ENCODE results near the gene RNF112. TPM values are rescaled to one million over a fixed set of nuclear protein-coding genes. Genes with fewer than 3 reads are reported as not detected.

The RNF112 gene
- total and polyA plus RNA-seq, 2 of the 8 experiments (the other 6 are each of a cell fraction or from before 2014, with no cell fraction given) = 1.1 to 2.2 TPM

DNA sequence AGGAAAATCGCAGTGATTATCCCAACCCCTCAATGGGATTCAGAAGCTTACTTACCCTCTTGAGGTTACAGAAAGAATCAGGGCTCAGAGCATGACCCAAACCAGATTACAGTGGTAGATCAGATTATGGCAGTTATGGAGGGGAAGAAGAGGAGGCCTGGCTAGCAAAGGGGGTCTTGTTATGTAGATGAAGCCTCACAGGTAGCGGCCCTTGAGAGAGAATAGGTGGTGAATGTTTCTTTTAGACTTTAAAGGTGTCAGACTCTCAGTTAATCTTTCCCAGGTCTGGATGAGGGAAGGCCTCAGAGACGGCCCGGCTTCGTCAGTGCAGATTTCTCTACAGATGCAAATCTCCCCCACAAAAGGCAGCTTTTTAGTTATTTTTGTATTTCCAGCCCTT is 15.6 kb downstream of the RNF112 start:
- Histone ChIP-seq H4K5ac (ENCODE audit: insufficient read length, low read depth, low read length) (no peak overlapping the region), H3K4me1 (replicated peaks in 1 of 4; ENCODE audit: control insufficient read depth in 3 of 4, insufficient read depth in 4 of 4, low read length in 3 of 4) (peaks cover 0 to 7% (median 1%) of the 10 kb centered on the region in 4 experiments; a peak in 3 of 7 replicates), H4K20me1 (replicated peaks in 1 of 2; ENCODE audit: control insufficient read depth in 1 of 2, insufficient read depth in 2 of 2, low read length in 2 of 2) (no peaks in the 10 kb centered on the region), H4K8ac (ENCODE audit: extremely low read depth, insufficient read depth, low read length) (no peak overlapping the region), H3K4ac (replicated peaks; ENCODE audit: insufficient read length, low read depth, low read length) (no peak overlapping the region), H2BK120ac (replicated peaks; ENCODE audit: low read depth, low read length) (no peak overlapping the region), H3K9me3 (ENCODE audit: insufficient read depth in 2 of 2, low read depth in 1 of 2, low read length in 1 of 2) (no peaks in the 10 kb centered on the region), H3K27ac (ENCODE audit: low read depth, low read length) (no peak overlapping the region), H3K27me3 (replicated peaks in 1 of 4; ENCODE audit: control insufficient read depth in 3 of 4, extremely low read depth in 1 of 4, insufficient read depth in 3 of 4, low read length in 3 of 4) (no peaks in the 10 kb centered on the region), H3K9ac (replicated peaks in 1 of 4; ENCODE audit: extremely low read depth in 1 of 4, low read depth in 3 of 4, low read length in 3 of 4) (no peak overlapping the region), H3K36me3 (ENCODE audit: control insufficient read depth in 2 of 4, insufficient read depth in 4 of 4, low read length in 3 of 4) (no peaks in the 10 kb centered on the region), H3K4me3 (ENCODE audit: extremely low read depth in 1 of 4, insufficient read depth in 2 of 4, low read depth in 3 of 4, low read length in 4 of 4) (no peak overlapping the region; a peak in 1 of 8 replicates), H3K79me1 (ENCODE audit: low read depth, low read length) (no peaks in the 10 kb centered on the region), H4K91ac (replicated peaks; ENCODE audit: insufficient read length, low read length) (no peak overlapping the region), H3K79me2 (ENCODE audit: control insufficient read depth in 1 of 2, insufficient read depth in 2 of 2, low read length in 2 of 2) (no peaks in the 10 kb centered on the region), H2BK20ac (ENCODE audit: low read length) (peak overlapping the region; percentile 97), H3K56ac (replicated peaks; ENCODE audit: insufficient read length, low read depth, low read length) (no peak overlapping the region), H2BK5ac (ENCODE audit: low read depth, low read length) (0 out of 2 replicates have a peak overlapping the region, but pooled peaks have one; percentile 64), H2BK12ac (ENCODE audit: low read depth, low read length) (0 out of 2 replicates have a peak overlapping the region, but pooled peaks have one; percentile 62), H2AFZ (ENCODE audit: low read length) (no peak overlapping the region), H3K23ac (ENCODE audit: insufficient read length) (no peak overlapping the region), H2AK5ac (ENCODE audit: low read depth, low read length) (0 out of 2 replicates have a peak overlapping the region, but pooled peaks have one; percentile 79), H3K14ac (ENCODE audit: insufficient read length) (no peak overlapping the region), H3K18ac (ENCODE audit: extremely low read depth, low read length) (peak overlapping the region; percentile 51; the same call in 1 of the 2 replicates), H3K4me2 (ENCODE audit: insufficient read depth in 1 of 2, low read depth in 2 of 2, low read length in 2 of 2) (peak overlapping the region; percentile 23 to 24; a peak in 1 of 4 replicates), H2BK15ac (ENCODE audit: low read length) (no peak overlapping the region), H3K23me2 (ENCODE audit: low read depth, low read length) (no peaks in the 10 kb centered on the region; the same call in 1 of the 2 replicates)
- TF ChIP-seq RXRA (IDR thresholded peaks at IDR 0.05; ENCODE audit: insufficient read depth, low read depth, low read length) = no peak
- TF ChIP-seq CREB1 (IDR thresholded peaks at IDR 0.05) = no peak
- TF ChIP-seq CTBP2 (IDR thresholded peaks at IDR 0.05; ENCODE audit: borderline replicate concordance, insufficient read depth, insufficient read length, low read length) = no peak
- TF ChIP-seq, protein P1, sequence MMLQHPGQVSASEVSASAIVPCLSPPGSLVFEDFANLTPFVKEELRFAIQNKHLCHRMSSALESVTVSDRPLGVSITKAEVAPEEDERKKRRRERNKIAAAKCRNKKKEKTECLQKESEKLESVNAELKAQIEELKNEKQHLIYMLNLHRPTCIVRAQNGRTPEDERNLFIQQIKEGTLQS (IDR thresholded peaks at IDR 0.05; ENCODE audit: insufficient read depth, low read depth, low read length) = no peak
- no peak for TF ChIP-seq SP4 (IDR thresholded peaks at IDR 0.05; ENCODE audit: low read length)
- TF ChIP-seq ASH2L (IDR thresholded peaks at IDR 0.05; ENCODE audit: low read length) = no peak
- no peak for TF ChIP-seq JUND (IDR thresholded peaks at IDR 0.05; ENCODE audit: low read length)
- TF ChIP-seq, protein P2, sequence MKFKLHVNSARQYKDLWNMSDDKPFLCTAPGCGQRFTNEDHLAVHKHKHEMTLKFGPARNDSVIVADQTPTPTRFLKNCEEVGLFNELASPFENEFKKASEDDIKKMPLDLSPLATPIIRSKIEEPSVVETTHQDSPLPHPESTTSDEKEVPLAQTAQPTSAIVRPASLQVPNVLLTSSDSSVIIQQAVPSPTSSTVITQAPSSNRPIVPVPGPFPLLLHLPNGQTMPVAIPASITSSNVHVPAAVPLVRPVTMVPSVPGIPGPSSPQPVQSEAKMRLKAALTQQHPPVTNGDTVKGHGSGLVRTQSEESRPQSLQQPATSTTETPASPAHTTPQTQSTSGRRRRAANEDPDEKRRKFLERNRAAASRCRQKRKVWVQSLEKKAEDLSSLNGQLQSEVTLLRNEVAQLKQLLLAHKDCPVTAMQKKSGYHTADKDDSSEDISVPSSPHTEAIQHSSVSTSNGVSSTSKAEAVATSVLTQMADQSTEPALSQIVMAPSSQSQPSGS (IDR thresholded peaks at IDR 0.05; ENCODE audit: low read length) = no peak
- no peak for TF ChIP-seq NRF1 (IDR thresholded peaks at IDR 0.05; ENCODE audit: low read depth, low read length)
- TF ChIP-seq BCL11A (IDR thresholded peaks at IDR 0.05; ENCODE audit: low read depth in 2 of 2, low read length in 2 of 2) = no peak
- TF ChIP-seq TEAD4 (IDR thresholded peaks at IDR 0.05; ENCODE audit: low read depth, low read length) = no peak
- no peak for TF ChIP-seq BACH1 (IDR thresholded peaks at IDR 0.05; ENCODE audit: low read length)
- POLR2A ChIA-PET (ENCODE audit: partially characterized antibody) = no interaction called here
- WGBS, 2 experiments (ENCODE audit: extremely low coverage in 1 of 2, insufficient coverage in 1 of 2, insufficient read length in 1 of 2, insufficient replicate concordance in 2 of 2, low coverage in 1 of 2, low lambda C conversion rate in 2 of 2, missing lambda C conversion rate in 1 of 2) = 41% methylated on average over 5 of the region's 5 CpGs; no CpG with 5 or more reads in 1 of the 2 experiments
- CTCF ChIA-PET (ENCODE audit: partially characterized antibody) = interaction anchor here (1.0 to 4.0 kb wide), 5 partner anchors 13 to 64 kb away, joined by 3 to 14 read pairs (median 5); partner anchors contain the start of genes B9D1 and MAPK7
- FAIRE-seq (peak; percentile 75), DNase-seq (ENCODE audit: low read depth in 1 of 2, low spot score in 2 of 2) (no peak)

Measured in H1 (cell line).